ENCODE results near the gene ITGB7. TPM values are rescaled to one million over a fixed set of nuclear protein-coding genes. Genes with fewer than 3 reads are reported as not detected.

Gene ITGB7
- total RNA-seq, 1 experiment from 2014 or later, result 0.98 TPM

DNA sequence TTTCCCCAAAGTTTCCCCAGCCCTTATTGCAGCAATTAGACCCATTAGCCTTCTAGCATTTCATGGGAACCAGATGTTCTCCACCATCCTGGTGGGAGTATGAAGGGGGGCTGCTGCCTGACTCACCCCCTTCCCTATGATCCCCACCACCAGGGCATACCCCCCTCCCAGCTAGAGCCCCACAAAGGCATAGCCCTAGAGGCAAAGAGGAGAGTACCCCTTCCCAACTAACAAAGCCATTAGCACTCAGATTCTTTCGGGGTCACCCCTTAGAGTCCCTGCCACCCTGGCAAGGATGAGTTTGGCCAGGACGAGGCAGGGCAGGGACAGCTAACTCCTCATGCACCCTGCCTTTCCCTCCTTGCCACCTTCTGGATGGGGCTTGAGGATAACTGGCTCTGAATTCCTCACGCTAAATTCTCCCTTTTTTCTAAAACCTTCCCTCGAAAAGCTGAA lies 15.8 kb upstream of the ITGB7 start:
- Histone ChIP-seq H3K27ac (ENCODE audit: low read length) (peak overlapping the region; percentile 88), H3K9me3 (ENCODE audit: control insufficient read depth, insufficient read depth, low read depth, low read length) (no peaks in the 10 kb centered on the region), H3K36me3 (ENCODE audit: control insufficient read depth, insufficient read depth, low read length) (no peaks in the 10 kb centered on the region), H3K4me3 (ENCODE audit: low read depth in 2 of 2, low read length in 2 of 2) (no peak overlapping the region), H3K27me3 (ENCODE audit: control insufficient read depth, insufficient read depth, low read length) (no peaks in the 10 kb centered on the region), H3K4me1 (ENCODE audit: control insufficient read depth, insufficient read depth, low read length) (peaks cover 41% of the 10 kb centered on the region)
- TF ChIP-seq, protein P1, sequence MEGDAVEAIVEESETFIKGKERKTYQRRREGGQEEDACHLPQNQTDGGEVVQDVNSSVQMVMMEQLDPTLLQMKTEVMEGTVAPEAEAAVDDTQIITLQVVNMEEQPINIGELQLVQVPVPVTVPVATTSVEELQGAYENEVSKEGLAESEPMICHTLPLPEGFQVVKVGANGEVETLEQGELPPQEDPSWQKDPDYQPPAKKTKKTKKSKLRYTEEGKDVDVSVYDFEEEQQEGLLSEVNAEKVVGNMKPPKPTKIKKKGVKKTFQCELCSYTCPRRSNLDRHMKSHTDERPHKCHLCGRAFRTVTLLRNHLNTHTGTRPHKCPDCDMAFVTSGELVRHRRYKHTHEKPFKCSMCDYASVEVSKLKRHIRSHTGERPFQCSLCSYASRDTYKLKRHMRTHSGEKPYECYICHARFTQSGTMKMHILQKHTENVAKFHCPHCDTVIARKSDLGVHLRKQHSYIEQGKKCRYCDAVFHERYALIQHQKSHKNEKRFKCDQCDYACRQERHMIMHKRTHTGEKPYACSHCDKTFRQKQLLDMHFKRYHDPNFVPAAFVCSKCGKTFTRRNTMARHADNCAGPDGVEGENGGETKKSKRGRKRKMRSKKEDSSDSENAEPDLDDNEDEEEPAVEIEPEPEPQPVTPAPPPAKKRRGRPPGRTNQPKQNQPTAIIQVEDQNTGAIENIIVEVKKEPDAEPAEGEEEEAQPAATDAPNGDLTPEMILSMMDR (IDR thresholded peaks at IDR 0.05), result no peak
- ATAC-seq (no peak), DNase-seq (ENCODE audit: low read depth, low spot score) (no peak)
- POLR2A ChIA-PET, result interaction anchor here (0.6 kb wide), 1 partner anchor 1245 kb away, joined by 5 read pairs; no protein-coding TSS in a partner anchor
- BruUV-seq (replicated peaks), result no TSS peak
- in situ Hi-C loops (cut with HindIII; ENCODE audit: low pct_unique_long_range_greater_than_20kb, low sequenced_read_pairs), result no loop called here
- intact Hi-C loops (cut with micrococcal nuclease; ENCODE audit: unreplicated experiment), result no loop called here
- CTCF ChIA-PET, result no interaction called here

- TF ChIP-seq SIN3A (IDR thresholded peaks at IDR 0.05; ENCODE audit: borderline replicate concordance, insufficient read depth, low read depth, low read length) (no peak), POLR2AphosphoS5 (IDR thresholded peaks at IDR 0.05; ENCODE audit: low read depth, low read length) (no peak), REST (IDR thresholded peaks at IDR 0.05; ENCODE audit: insufficient read depth in 1 of 2, low read depth in 2 of 2, low read length in 1 of 2) (no peak), TCF7L2 (IDR thresholded peaks at IDR 0.05; ENCODE audit: low read depth, low read length) (no peak)
- TF ChIP-seq, protein P1 (IDR thresholded peaks at IDR 0.05), result no peak
- CTCF ChIA-PET, result no interaction called here
- intact Hi-C loops (cut with micrococcal nuclease; ENCODE audit: unreplicated experiment), result no loop called here
- in situ Hi-C loops (cut with HindIII; ENCODE audit: low pct_unique_long_range_greater_than_20kb, low sequenced_read_pairs), result no loop called here
- ATAC-seq (no peak), DNase-seq (ENCODE audit: low read depth, low spot score) (no peak)
- BruUV-seq (replicated peaks), result no TSS peak
- H3K27ac ChIP-seq (ENCODE audit: low read length), result peak overlapping the region; percentile 88
- no peaks in the 10 kb centered on the region for H3K27me3 ChIP-seq (ENCODE audit: control insufficient read depth, insufficient read depth, low read length)
- H3K9me3 ChIP-seq (ENCODE audit: control insufficient read depth, insufficient read depth, low read depth, low read length), result no peaks in the 10 kb centered on the region
- H3K36me3 ChIP-seq (ENCODE audit: control insufficient read depth, insufficient read depth, low read length), result no peaks in the 10 kb centered on the region
- peak overlapping the region in 1 of 2 experiments; percentile 39; a peak in 1 of 4 replicates for H3K4me3 ChIP-seq (ENCODE audit: low read depth in 2 of 2, low read length in 2 of 2)
- POLR2A ChIA-PET, result no interaction called here
- peaks cover 46% of the 10 kb centered on the region for H3K4me1 ChIP-seq (ENCODE audit: control insufficient read depth, insufficient read depth, low read length)
Observed at GRCh38 chr12:53222170-53222721, 15.2 kb upstream of the ITGB7 start.

All from Panc1 (cell line).